Measurements from ENCODE around the gene EIF1.

EIF1 gene

GRCh38 chr17:41652461-41652970 lies 36.2 kb upstream of the EIF1 start:
- H3K4me3 Mint-ChIP-seq: no peak overlapping the region
- no peaks in the 10 kb centered on the region for H3K36me3 Mint-ChIP-seq (ENCODE audit: low read depth)
- no peaks in the 10 kb centered on the region for H3K27me3 Mint-ChIP-seq (ENCODE audit: low read depth)
- no peaks in the 10 kb centered on the region for H3K9me3 Mint-ChIP-seq
- peaks cover 5% of the 10 kb centered on the region for H3K4me1 Mint-ChIP-seq (ENCODE audit: low read depth)
- no peak overlapping the region for H3K27ac Mint-ChIP-seq
- DNase-seq (ENCODE audit: low spot score): no peak

- peaks cover 2% of the 10 kb centered on the region for H3K4me1 Mint-ChIP-seq (ENCODE audit: low read depth)
- no peaks in the 10 kb centered on the region for H3K36me3 Mint-ChIP-seq (ENCODE audit: low read depth)
- H3K27me3 Mint-ChIP-seq (ENCODE audit: low read depth): no peaks in the 10 kb centered on the region
- no peak overlapping the region for H3K27ac Mint-ChIP-seq
- H3K4me3 Mint-ChIP-seq: no peak overlapping the region
- no peaks in the 10 kb centered on the region for H3K9me3 Mint-ChIP-seq
- no peak for DNase-seq (ENCODE audit: low spot score)
Measured at GRCh38 chr17:41653421-41653820, 35.3 kb upstream of the EIF1 start.

- H3K9me3 Mint-ChIP-seq: no peaks in the 10 kb centered on the region
- no peaks in the 10 kb centered on the region for H3K4me1 Mint-ChIP-seq (ENCODE audit: low read depth)
- no peaks in the 10 kb centered on the region for H3K36me3 Mint-ChIP-seq (ENCODE audit: low read depth)
- DNase-seq (ENCODE audit: low spot score): no peak
- no peak overlapping the region for H3K27ac Mint-ChIP-seq
- no peaks in the 10 kb centered on the region for H3K27me3 Mint-ChIP-seq (ENCODE audit: low read depth)
- no peak overlapping the region for H3K4me3 Mint-ChIP-seq
Measured at GRCh38 chr17:41653892-41654677, 34.6 kb upstream of the EIF1 start.

GRCh38 chr17:41654678-41655607 lies 33.7 kb upstream of the EIF1 start:
- no peaks in the 10 kb centered on the region for H3K9me3 Mint-ChIP-seq
- H3K27me3 Mint-ChIP-seq (ENCODE audit: low read depth): no peaks in the 10 kb centered on the region
- no peak for DNase-seq (ENCODE audit: low spot score)
- H3K4me3 Mint-ChIP-seq: no peak overlapping the region
- no peak overlapping the region for H3K27ac Mint-ChIP-seq
- H3K4me1 Mint-ChIP-seq (ENCODE audit: low read depth): no peaks in the 10 kb centered on the region
- no peaks in the 10 kb centered on the region for H3K36me3 Mint-ChIP-seq (ENCODE audit: low read depth)

GRCh38 chr17:41655611-41656111 lies 33.0 kb upstream of the EIF1 start:
- Mint-ChIP-seq H3K9me3 (no peaks in the 10 kb centered on the region), H3K27me3 (ENCODE audit: low read depth) (no peaks in the 10 kb centered on the region), H3K36me3 (ENCODE audit: low read depth) (no peaks in the 10 kb centered on the region), H3K27ac (no peak overlapping the region), H3K4me1 (ENCODE audit: low read depth) (no peaks in the 10 kb centered on the region), H3K4me3 (no peak overlapping the region)
- DNase-seq (ENCODE audit: low spot score): no peak

GRCh38 chr17:41656249-41657023 lies 32.2 kb upstream of the EIF1 start:
- Mint-ChIP-seq H3K27ac (no peak overlapping the region), H3K27me3 (ENCODE audit: low read depth) (no peaks in the 10 kb centered on the region), H3K9me3 (no peaks in the 10 kb centered on the region), H3K4me3 (no peak overlapping the region), H3K36me3 (ENCODE audit: low read depth) (no peaks in the 10 kb centered on the region), H3K4me1 (ENCODE audit: low read depth) (no peaks in the 10 kb centered on the region)
- DNase-seq (ENCODE audit: low spot score): no peak

- Mint-ChIP-seq H3K36me3 (ENCODE audit: low read depth) (no peaks in the 10 kb centered on the region), H3K27me3 (ENCODE audit: low read depth) (no peaks in the 10 kb centered on the region), H3K4me3 (no peak overlapping the region), H3K9me3 (no peaks in the 10 kb centered on the region), H3K27ac (no peak overlapping the region), H3K4me1 (ENCODE audit: low read depth) (no peaks in the 10 kb centered on the region)
- no peak for DNase-seq (ENCODE audit: low spot score)
Measured at GRCh38 chr17:41657176-41657754, 31.4 kb upstream of the EIF1 start.

GRCh38 chr17:41657936-41658335 lies 30.7 kb upstream of the EIF1 start:
- Mint-ChIP-seq H3K36me3 (ENCODE audit: low read depth) (no peaks in the 10 kb centered on the region), H3K9me3 (no peaks in the 10 kb centered on the region), H3K4me1 (ENCODE audit: low read depth) (no peaks in the 10 kb centered on the region), H3K27ac (no peak overlapping the region), H3K27me3 (ENCODE audit: low read depth) (no peaks in the 10 kb centered on the region), H3K4me3 (no peak overlapping the region)
- no peak for DNase-seq (ENCODE audit: low spot score)

GRCh38 chr17:41658846-41659245 lies 29.8 kb upstream of the EIF1 start:
- Mint-ChIP-seq H3K27ac (no peak overlapping the region), H3K27me3 (ENCODE audit: low read depth) (peaks cover 7% of the 10 kb centered on the region), H3K4me1 (ENCODE audit: low read depth) (peaks cover 2% of the 10 kb centered on the region), H3K36me3 (ENCODE audit: low read depth) (no peaks in the 10 kb centered on the region), H3K9me3 (no peaks in the 10 kb centered on the region), H3K4me3 (no peak overlapping the region)
- no peak for DNase-seq (ENCODE audit: low spot score)

GRCh38 chr17:41659427-41660212 lies 29.1 kb upstream of the EIF1 start:
- Mint-ChIP-seq H3K27ac (no peak overlapping the region), H3K4me1 (ENCODE audit: low read depth) (peaks cover 2% of the 10 kb centered on the region), H3K36me3 (ENCODE audit: low read depth) (no peaks in the 10 kb centered on the region), H3K27me3 (ENCODE audit: low read depth) (peaks cover 8% of the 10 kb centered on the region), H3K4me3 (no peak overlapping the region), H3K9me3 (no peaks in the 10 kb centered on the region)
- no peak for DNase-seq (ENCODE audit: low spot score)

GRCh38 chr17:41660221-41660711 lies 28.4 kb upstream of the EIF1 start:
- no peak overlapping the region for H3K27ac Mint-ChIP-seq
- no peak overlapping the region for H3K4me3 Mint-ChIP-seq
- H3K27me3 Mint-ChIP-seq (ENCODE audit: low read depth): peaks cover 10% of the 10 kb centered on the region
- H3K9me3 Mint-ChIP-seq: no peaks in the 10 kb centered on the region
- no peak for DNase-seq (ENCODE audit: low spot score)
- peaks cover 5% of the 10 kb centered on the region for H3K4me1 Mint-ChIP-seq (ENCODE audit: low read depth)
- no peaks in the 10 kb centered on the region for H3K36me3 Mint-ChIP-seq (ENCODE audit: low read depth)

- H3K27ac Mint-ChIP-seq: no peak overlapping the region
- H3K9me3 Mint-ChIP-seq: no peaks in the 10 kb centered on the region
- DNase-seq (ENCODE audit: low spot score): no peak
- H3K27me3 Mint-ChIP-seq (ENCODE audit: low read depth): peaks cover 10% of the 10 kb centered on the region
- H3K36me3 Mint-ChIP-seq (ENCODE audit: low read depth): no peaks in the 10 kb centered on the region
- H3K4me3 Mint-ChIP-seq: no peak overlapping the region
- peaks cover 29% of the 10 kb centered on the region for H3K4me1 Mint-ChIP-seq (ENCODE audit: low read depth)
Measured at GRCh38 chr17:41663451-41664171, 25.1 kb upstream of the EIF1 start.

Data from T-helper 2 cell treated with Interferon-gamma antibody and Interleukin-4, amounts not matched to agents 5 μg/mL and 100 μg/mL, for 36 hours (primary cell).